HFFc6 (cell line): Measurements from ENCODE around the gene TXNL1. TPM values are rescaled to one million over a fixed set of nuclear protein-coding genes. Genes with fewer than 3 reads are reported as not detected.
A peak's percentile ranks its signal among the peaks of the same experiment; 100 is the strongest.

ENCODE experiments used
- DNase-seq: peaks from one replicate; pipeline ENCODE4 v3.0.0-alpha.2; 2018
- H3K27ac Mint-ChIP-seq: 2 replicates; pipeline ENCODE4 v1.8.0; 2020; ENCODE audit warnings: mild to moderate bottlenecking, mixed read lengths
- H3K27me3 Mint-ChIP-seq: 2 replicates; pipeline ENCODE4 v1.8.0; 2021; ENCODE audit warnings: mild to moderate bottlenecking, moderate library complexity, mixed read lengths; ENCODE audit not compliant: insufficient read depth
- H3K36me3 Mint-ChIP-seq: 2 replicates; pipeline ENCODE4 v1.8.0; 2021; ENCODE audit warnings: low read depth, mixed read lengths
- H3K4me1 Mint-ChIP-seq: 2 replicates; pipeline ENCODE4 v1.8.0; 2020; ENCODE audit warnings: low read depth, mixed read lengths
- H3K4me3 Mint-ChIP-seq: 2 replicates; pipeline ENCODE4 v1.8.0; 2020; ENCODE audit warnings: mild to moderate bottlenecking, moderate library complexity, mixed read lengths
- H3K9me3 Mint-ChIP-seq: 2 replicates; pipeline ENCODE4 v1.8.0; 2020; ENCODE audit warnings: mild to moderate bottlenecking, mixed read lengths
- total RNA-seq, 6 experiments: library from RNA; stranded (reverse); fragmentation: NEBNext Ultra II Directional; extraction: Animal tissue kit (Norgen Biotek cat#: 25700); gene quantifications; 2 replicates in 1 of 6; 3 replicates in 5 of 6; pipeline ENCODE4 v1.2.3, GENCODE V29; 2021
- TF ChIP-seq, protein P1 (sequence below): fragments of 200-600 bp; sonication (generic); IDR thresholded peaks from 2 replicates; pipeline ENCODE4 v1.5.0; 2021; ENCODE audit warnings: antibody characterized with exemption, mild to moderate bottlenecking

Gene TXNL1
- total RNA-seq, 6 experiments from 2014 or later, result 73.5 to 85.5 (median 80.8) TPM

GRCh38 chr18:56650944-56651770, 12.8 kb upstream of the TXNL1 start, which contains the start of gene WDR7:
Gene WDR7 (plus strand): TSS chr18:56651359. CDS start chr18:56672516, 21,157 bp downstream.
- TF ChIP-seq, protein P1, sequence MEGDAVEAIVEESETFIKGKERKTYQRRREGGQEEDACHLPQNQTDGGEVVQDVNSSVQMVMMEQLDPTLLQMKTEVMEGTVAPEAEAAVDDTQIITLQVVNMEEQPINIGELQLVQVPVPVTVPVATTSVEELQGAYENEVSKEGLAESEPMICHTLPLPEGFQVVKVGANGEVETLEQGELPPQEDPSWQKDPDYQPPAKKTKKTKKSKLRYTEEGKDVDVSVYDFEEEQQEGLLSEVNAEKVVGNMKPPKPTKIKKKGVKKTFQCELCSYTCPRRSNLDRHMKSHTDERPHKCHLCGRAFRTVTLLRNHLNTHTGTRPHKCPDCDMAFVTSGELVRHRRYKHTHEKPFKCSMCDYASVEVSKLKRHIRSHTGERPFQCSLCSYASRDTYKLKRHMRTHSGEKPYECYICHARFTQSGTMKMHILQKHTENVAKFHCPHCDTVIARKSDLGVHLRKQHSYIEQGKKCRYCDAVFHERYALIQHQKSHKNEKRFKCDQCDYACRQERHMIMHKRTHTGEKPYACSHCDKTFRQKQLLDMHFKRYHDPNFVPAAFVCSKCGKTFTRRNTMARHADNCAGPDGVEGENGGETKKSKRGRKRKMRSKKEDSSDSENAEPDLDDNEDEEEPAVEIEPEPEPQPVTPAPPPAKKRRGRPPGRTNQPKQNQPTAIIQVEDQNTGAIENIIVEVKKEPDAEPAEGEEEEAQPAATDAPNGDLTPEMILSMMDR, result no peak; the same call in 1 of the 2 replicates
- Mint-ChIP-seq H3K4me3 (peak within 1 kb of the TSS; percentile 89), H3K4me1 (peaks cover 29% of the 10 kb centered on the region), H3K27me3 (no peaks in the 10 kb centered on the region), H3K9me3 (no peaks in the 10 kb centered on the region), H3K27ac (peak within 1 kb of the TSS; percentile 83), H3K36me3 (0 out of 2 replicates have a peak, but pooled peaks cover 4% of the 10 kb centered on the region)
- peak; percentile 99 for DNase-seq

- Mint-ChIP-seq H3K27me3 (no peaks in the 10 kb centered on the region), H3K4me3 (no peak overlapping the region), H3K4me1 (peaks cover 29% of the 10 kb centered on the region), H3K36me3 (0 out of 2 replicates have a peak, but pooled peaks cover 4% of the 10 kb centered on the region), H3K9me3 (no peaks in the 10 kb centered on the region), H3K27ac (no peak overlapping the region)
- TF ChIP-seq, protein P1, result no peak
- no peak for DNase-seq
Observed at GRCh38 chr18:56649996-56650395, 11.6 kb upstream of the TXNL1 start.

DNA sequence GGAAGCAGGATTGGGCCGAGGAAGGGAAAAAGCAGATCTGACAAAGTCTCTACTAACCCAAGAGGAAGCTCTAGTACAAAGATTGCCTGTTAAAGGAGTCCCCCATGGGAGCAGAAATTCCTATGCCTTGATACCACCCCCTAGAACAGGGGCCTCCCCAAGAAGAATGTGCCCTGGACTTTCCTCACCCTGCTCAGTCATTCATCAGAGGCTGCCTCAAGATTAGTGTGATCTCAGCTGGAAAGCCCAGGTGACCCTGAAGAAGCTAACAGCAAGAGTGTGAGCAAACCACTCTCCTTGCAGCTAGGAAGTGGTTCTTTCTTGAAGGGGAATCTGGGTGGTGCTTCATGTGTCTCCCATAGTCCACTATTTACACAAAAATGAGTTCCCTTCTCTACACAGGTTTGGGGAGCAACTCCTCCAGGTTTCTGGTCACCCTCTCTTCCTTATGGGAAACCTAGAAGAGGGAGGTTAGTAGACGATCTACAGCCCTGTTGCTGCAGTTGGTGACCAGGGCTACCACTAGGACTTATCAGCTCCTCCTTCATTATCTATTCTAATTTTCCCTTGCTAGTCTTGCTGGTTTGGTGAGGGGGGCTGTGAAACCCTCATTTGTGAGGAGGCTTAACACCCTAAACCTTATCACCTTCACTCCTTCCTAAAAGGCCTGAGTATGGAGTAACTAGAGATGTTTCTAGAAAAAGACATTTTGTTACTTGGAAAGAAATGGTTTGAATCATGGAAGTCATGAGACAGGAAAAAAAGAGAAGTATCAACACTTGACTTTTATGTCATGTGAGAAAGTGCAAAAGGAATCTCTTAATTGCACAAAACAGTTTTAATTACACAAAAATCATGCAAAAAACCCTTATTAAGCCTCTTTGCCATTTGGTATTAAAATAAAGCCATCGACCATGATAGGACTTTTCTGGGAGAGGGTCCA, 9.8 kb upstream of the TXNL1 start:
- Mint-ChIP-seq H3K36me3 (0 out of 2 replicates have a peak, but pooled peaks cover under 1% of the 10 kb centered on the region), H3K27ac (no peak overlapping the region), H3K4me1 (peaks cover 24% of the 10 kb centered on the region), H3K4me3 (no peak overlapping the region), H3K27me3 (no peaks in the 10 kb centered on the region), H3K9me3 (no peaks in the 10 kb centered on the region)
- TF ChIP-seq, protein P1, result no peak
- no peak for DNase-seq

DNA sequence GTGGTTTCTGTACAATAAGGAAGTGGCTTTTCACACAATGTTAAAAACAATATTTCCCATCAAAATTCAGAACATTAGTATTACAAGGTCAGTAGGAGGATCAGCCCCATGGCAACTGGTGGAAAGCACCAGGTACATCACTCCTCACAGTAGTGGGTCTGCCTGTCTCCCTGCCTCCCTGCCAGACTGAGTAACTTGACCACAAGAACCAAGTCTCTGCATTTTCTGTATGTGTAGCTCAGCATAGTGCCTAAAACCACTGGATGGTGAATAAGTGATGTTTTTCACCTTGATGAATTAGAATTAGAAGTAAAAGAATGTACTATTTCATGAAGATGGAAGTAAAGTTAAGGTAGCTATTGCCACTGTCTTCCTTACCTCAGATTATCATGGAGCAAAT, 8.7 kb upstream of the TXNL1 start:
- Mint-ChIP-seq H3K27ac (no peak overlapping the region), H3K4me1 (peaks cover 19% of the 10 kb centered on the region), H3K9me3 (no peaks in the 10 kb centered on the region), H3K27me3 (no peaks in the 10 kb centered on the region; the same call in 1 of the 2 replicates), H3K4me3 (no peak overlapping the region), H3K36me3 (no peaks in the 10 kb centered on the region)
- TF ChIP-seq, protein P1, result no peak
- no peak for DNase-seq

DNA sequence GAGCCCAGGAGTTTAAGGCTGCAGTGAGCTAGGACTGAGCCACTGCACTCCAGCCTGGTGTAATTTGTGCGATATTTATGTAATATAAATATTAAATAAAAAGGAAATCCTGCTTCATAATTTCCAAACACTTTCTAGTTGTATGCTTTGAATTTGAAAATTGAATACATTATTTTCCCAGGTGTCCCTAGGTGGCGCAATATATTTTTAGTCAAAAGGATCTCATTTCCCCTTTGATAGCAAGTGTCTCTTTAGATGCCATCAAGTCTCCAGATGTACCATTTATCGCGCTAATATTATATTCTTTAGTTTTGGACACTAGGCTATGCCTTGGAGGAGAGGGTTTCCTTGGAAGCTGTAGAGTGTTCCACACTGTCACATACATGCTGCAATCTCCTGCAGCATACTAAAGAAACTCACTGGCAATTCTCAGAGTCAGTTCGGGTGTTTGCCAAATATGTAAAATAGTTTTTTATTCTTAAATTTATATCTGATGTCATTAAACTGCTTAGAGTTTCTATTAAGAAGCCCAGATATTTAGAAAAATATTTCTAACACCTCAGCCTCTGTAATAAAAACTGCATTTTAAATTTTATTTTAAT, 7.1 kb upstream of the TXNL1 start:
- TF ChIP-seq, protein P1, result peak; percentile 80
- H3K9me3 Mint-ChIP-seq, result no peaks in the 10 kb centered on the region
- no peak for DNase-seq
- no peaks in the 10 kb centered on the region for H3K36me3 Mint-ChIP-seq
- no peaks in the 10 kb centered on the region; the same call in 1 of the 2 replicates for H3K27me3 Mint-ChIP-seq
- H3K27ac Mint-ChIP-seq, result no peak overlapping the region
- peaks cover 22% of the 10 kb centered on the region for H3K4me1 Mint-ChIP-seq
- no peak overlapping the region for H3K4me3 Mint-ChIP-seq
